Peyer's patch (tissue), 4 donors: ENCODE data around the gene IL20RB.

ENCODE experiments used
- POLR2A ChIP-seq, 2 donors: fragments of 450-650 bp; IDR thresholded peaks; one replicate each; pipeline ENCODE4 v1.5.1; 2017; ENCODE audit warnings: antibody characterized with exemption in 2 of 2, mild to moderate bottlenecking in 2 of 2, moderate library complexity in 2 of 2
- TF ChIP-seq, protein P1 (sequence below), 6 experiments: fragments of 450-650 bp in 4 of 6; fragments of 200-600 bp in 2 of 6; sonication (generic) in 1 of 6; IDR thresholded peaks; one replicate each; pipeline ENCODE4 v1.5.1; 2017 to 2019; ENCODE audit warnings: antibody characterized with exemption in 6 of 6, mild to moderate bottlenecking in 3 of 6, moderate library complexity in 1 of 6

GRCh38 chr3:136959599-136959998, 1.8 kb downstream of the IL20RB start:
- TF ChIP-seq, protein P1, sequence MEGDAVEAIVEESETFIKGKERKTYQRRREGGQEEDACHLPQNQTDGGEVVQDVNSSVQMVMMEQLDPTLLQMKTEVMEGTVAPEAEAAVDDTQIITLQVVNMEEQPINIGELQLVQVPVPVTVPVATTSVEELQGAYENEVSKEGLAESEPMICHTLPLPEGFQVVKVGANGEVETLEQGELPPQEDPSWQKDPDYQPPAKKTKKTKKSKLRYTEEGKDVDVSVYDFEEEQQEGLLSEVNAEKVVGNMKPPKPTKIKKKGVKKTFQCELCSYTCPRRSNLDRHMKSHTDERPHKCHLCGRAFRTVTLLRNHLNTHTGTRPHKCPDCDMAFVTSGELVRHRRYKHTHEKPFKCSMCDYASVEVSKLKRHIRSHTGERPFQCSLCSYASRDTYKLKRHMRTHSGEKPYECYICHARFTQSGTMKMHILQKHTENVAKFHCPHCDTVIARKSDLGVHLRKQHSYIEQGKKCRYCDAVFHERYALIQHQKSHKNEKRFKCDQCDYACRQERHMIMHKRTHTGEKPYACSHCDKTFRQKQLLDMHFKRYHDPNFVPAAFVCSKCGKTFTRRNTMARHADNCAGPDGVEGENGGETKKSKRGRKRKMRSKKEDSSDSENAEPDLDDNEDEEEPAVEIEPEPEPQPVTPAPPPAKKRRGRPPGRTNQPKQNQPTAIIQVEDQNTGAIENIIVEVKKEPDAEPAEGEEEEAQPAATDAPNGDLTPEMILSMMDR (IDR thresholded peaks at IDR 0.05): no peak
- no peak for TF ChIP-seq POLR2A (IDR thresholded peaks at IDR 0.05)
